Activated CD4-positive, alpha-beta memory T cell treated with anti-CD3 and anti-CD28 coated beads for 36 hours (primary cell): ENCODE results near the gene GLS2. TPM values are rescaled to one million over a fixed set of nuclear protein-coding genes. Genes with fewer than 3 reads are reported as not detected.

Experiments used
- CTCF ChIA-PET: fragments of 350-600 bp; sonication (Branson Sonifier 250); formaldehyde crosslinking; loops from one replicate; lab custom pipeline; 2021; ENCODE audit warnings: antibody characterized with exemption, inconsistent platforms; lab: Charles Lee
- POLR2A ChIA-PET: fragments of 350-600 bp; sonication (Branson Sonifier 250); formaldehyde crosslinking; loops from one replicate; lab custom pipeline; 2021; ENCODE audit warnings: antibody characterized with exemption; lab: Charles Lee
- DNase-seq: peaks from one replicate; pipeline ENCODE4 v3.0.0-alpha.2; 2020
- H3K27ac Mint-ChIP-seq: one replicate; pipeline ENCODE4 v1.8.0; 2021; ENCODE audit warnings: mixed read lengths
- H3K27me3 Mint-ChIP-seq: one replicate; pipeline ENCODE4 v1.8.0; 2021; ENCODE audit warnings: mixed read lengths
- H3K36me3 Mint-ChIP-seq: one replicate; pipeline ENCODE4 v1.8.0; 2021; ENCODE audit warnings: mixed read lengths
- H3K4me1 Mint-ChIP-seq: one replicate; pipeline ENCODE4 v1.8.0; 2021; ENCODE audit warnings: low read depth, mixed read lengths
- H3K4me3 Mint-ChIP-seq: one replicate; pipeline ENCODE4 v1.8.0; 2021; ENCODE audit warnings: mild to moderate bottlenecking, mixed read lengths
- H3K9me3 Mint-ChIP-seq: one replicate; pipeline ENCODE4 v1.8.0; 2021; ENCODE audit warnings: mixed read lengths
- intact Hi-C: fragments of 100-400 bp; cut with micrococcal nuclease; formaldehyde crosslinking; loops from one replicate; pipeline ENCODE4 v1.15.1; 2023
- total RNA-seq, 2 experiments: library from RNA; stranded (reverse); gene quantifications; one replicate each; pipeline ENCODE4 v1.2.3, GENCODE V29; 2021

GLS2 gene
- total RNA-seq, 2 experiments from 2014 or later = 5.5 to 6.1 TPM

DNA sequence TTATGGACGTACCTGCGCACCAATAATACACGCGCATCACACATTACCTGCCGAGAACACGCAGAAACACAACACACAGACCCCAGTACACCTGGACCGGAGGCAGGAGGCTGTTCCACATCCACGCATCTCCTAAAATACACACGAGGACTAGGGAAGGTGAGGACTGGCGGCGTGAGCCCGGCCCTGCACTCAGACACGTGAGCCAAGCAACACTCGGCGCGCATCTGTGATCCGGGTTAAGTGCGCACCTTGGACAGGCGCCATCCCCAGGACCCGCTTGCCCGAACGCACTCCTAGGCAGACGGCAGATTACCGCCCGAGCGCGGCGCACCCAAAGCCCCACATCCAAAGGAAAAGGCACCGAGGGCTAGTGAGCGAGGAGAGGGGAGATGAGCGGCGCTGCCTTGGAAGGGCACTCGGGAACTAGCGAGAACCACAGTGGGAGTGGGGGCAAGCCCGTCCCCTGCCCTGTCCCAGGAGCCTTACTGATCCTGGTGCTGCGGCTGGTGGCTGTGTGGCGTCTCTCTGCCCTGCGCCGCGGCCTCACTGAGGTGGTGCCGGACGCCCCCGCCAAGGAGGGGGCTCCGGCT is 417 bp downstream of the GLS2 start:
- POLR2A ChIA-PET = no interaction called here
- peaks cover 2% of the 10 kb centered on the region for H3K36me3 Mint-ChIP-seq
- peak; percentile 54 for DNase-seq
- H3K27me3 Mint-ChIP-seq = peaks cover 13% of the 10 kb centered on the region
- H3K4me1 Mint-ChIP-seq = peaks cover 19% of the 10 kb centered on the region
- H3K9me3 Mint-ChIP-seq = peaks cover 3% of the 10 kb centered on the region
- H3K4me3 Mint-ChIP-seq = peak overlapping the region; percentile 73
- intact Hi-C loops = loop anchor here (1.0 kb wide), 1 partner anchor 19 kb away; the partner anchor contains the start of gene SPRYD4
- no peak overlapping the region for H3K27ac Mint-ChIP-seq
- CTCF ChIA-PET = interaction anchor here (2.1 kb wide), 1 partner anchor 23 kb away, joined by 6 read pairs; no protein-coding TSS in a partner anchor

DNA sequence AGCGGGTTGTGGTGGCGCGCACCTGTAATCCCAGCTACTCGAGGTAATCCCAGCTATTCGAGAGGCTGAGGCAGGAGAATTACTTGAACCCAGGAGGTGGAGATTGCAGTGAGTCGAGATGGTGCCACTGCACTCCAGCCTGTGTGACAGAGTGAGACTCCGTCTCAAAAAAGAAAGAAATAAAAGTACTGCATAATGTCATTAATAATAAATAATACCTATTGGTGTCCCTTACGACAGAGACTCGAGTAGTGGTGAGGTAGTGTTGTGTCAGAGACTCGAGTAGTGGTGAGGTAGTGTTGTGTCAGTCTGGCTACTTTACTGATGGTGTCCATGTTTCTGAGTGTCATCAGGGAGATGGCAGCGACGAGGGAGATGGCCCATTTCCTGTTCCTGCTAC is 1.3 kb downstream of the GLS2 start:
- Mint-ChIP-seq H3K36me3 (peaks cover 2% of the 10 kb centered on the region), H3K4me3 (no peak overlapping the region), H3K27ac (no peak overlapping the region), H3K4me1 (peaks cover 19% of the 10 kb centered on the region), H3K9me3 (peaks cover 3% of the 10 kb centered on the region), H3K27me3 (peaks cover 11% of the 10 kb centered on the region)
- intact Hi-C loops = loop anchor here (1.0 kb wide), 1 partner anchor 18 kb away; the partner anchor contains the start of gene SPRYD4
- CTCF ChIA-PET = no interaction called here
- DNase-seq = no peak
- POLR2A ChIA-PET = no interaction called here

DNA sequence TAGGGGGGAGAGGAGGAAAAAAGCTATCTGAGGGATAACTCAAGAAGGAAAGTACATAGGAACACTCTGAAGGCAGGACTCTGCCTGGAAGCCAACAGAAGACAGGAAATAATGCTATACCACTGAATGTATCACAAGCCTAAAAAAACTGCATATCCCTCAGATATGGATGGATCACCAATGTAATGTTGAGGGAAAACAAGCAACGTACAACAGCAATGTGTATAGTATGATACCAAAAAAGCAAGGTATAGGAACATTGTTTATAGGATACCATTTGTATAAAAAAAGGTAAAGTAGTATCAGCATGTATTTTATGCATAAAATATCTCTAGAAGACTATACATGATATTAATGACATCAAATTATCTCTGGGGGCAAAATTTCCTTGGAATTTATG is 3.4 kb downstream of the GLS2 start:
- no peak for DNase-seq
- Mint-ChIP-seq H3K27ac (no peak overlapping the region), H3K9me3 (peaks cover 3% of the 10 kb centered on the region), H3K36me3 (peaks cover 2% of the 10 kb centered on the region), H3K4me1 (peaks cover 24% of the 10 kb centered on the region), H3K27me3 (peaks cover 5% of the 10 kb centered on the region), H3K4me3 (no peak overlapping the region)
- intact Hi-C loops = no loop called here
- ChIA-PET CTCF (interaction anchor here (2.7 kb wide), 1 partner anchor 20 kb away, joined by 9 read pairs; no protein-coding TSS in a partner anchor), POLR2A (no interaction called here)

DNA sequence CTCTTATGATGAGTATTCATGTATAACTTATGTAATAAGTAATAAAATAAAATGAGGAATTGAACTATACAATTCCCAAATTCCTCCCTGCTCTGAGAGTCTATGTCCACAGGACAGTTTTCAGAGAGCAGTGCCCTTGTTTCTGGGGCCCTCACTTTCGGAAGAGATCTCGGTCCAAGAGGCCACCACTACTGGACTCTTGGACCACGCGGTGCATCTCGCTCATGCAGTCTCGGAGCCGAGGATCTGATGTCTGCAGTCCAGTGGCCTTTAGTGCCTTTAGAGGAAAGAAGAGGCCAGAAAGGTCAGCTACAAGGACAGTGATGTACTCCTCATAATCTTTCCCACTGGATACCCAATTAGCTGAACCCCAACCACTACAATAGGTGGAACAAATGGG is 8.3 kb downstream of the GLS2 start:
- Mint-ChIP-seq H3K9me3 (no peaks in the 10 kb centered on the region), H3K4me1 (peaks cover 5% of the 10 kb centered on the region), H3K27ac (no peak overlapping the region), H3K4me3 (no peak overlapping the region), H3K27me3 (no peaks in the 10 kb centered on the region), H3K36me3 (no peaks in the 10 kb centered on the region)
- POLR2A ChIA-PET = no interaction called here
- CTCF ChIA-PET = no interaction called here
- DNase-seq = no peak
- intact Hi-C loops = no loop called here

DNA sequence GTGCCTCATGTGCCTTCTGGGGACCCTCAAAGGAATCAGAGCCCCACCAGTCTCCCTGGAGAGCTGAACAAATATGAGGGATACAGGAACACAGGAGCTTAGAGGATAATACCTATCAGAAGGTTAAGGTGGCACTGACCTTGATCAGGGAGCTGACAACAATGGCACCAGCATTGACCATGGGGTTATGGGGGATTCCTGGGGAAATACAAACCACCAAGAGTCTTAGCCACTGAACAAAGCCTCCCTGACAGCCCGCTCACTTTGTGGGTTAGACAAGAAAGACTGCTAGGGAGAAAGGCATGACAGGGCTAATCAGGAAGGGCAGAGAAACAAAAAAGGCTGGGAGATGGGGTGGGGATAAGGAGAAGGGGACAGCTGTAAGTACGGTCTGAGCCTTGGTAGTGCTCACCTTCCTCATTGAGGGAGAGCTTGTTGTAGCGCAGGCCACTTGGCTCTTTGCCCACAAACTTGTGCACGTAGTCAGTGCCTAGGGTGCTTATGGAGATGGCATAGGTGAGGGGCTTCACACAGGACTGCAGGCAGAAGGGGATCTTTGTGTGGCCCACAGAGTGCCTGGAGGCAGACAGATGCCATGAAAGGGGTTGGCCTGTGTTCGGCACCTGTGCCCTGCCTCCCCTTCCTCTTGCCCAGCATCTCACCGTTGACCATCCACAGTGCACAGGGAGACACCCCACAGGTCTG is 10.3 kb downstream of the GLS2 start:
- H3K36me3 Mint-ChIP-seq = peaks cover 9% of the 10 kb centered on the region
- H3K9me3 Mint-ChIP-seq = no peaks in the 10 kb centered on the region
- POLR2A ChIA-PET = no interaction called here
- no peak overlapping the region for H3K27ac Mint-ChIP-seq
- CTCF ChIA-PET = no interaction called here
- peaks cover 8% of the 10 kb centered on the region for H3K4me1 Mint-ChIP-seq
- DNase-seq = no peak
- intact Hi-C loops = no loop called here
- no peak overlapping the region for H3K4me3 Mint-ChIP-seq
- no peaks in the 10 kb centered on the region for H3K27me3 Mint-ChIP-seq

DNA sequence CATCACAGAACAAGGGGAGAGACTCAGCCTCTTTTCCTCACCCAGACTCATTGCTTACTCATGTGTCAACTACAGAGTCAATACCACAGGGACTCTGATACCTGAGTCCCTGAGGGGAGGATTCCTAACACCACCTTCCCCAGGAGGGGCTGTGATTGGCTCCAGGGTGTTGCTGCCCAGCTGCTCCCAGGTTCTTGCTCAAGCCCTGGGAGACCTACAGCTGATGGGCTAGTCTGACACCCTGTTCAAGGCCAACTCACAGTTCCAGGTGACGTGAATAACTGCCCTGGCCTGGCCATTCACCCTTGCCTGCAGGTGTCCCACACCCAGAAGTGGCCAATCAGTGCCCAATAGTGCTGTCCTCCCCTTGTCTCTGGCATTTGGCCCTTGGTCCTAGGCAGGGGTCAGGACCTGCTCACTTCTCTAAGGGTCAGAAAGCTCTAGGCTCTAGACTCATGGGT is 11.0 kb downstream of the GLS2 start:
- no peak overlapping the region for H3K4me3 Mint-ChIP-seq
- H3K36me3 Mint-ChIP-seq = peaks cover 9% of the 10 kb centered on the region
- no peaks in the 10 kb centered on the region for H3K9me3 Mint-ChIP-seq
- CTCF ChIA-PET = no interaction called here
- peaks cover 9% of the 10 kb centered on the region for H3K4me1 Mint-ChIP-seq
- intact Hi-C loops = no loop called here
- POLR2A ChIA-PET = no interaction called here
- DNase-seq = no peak
- no peaks in the 10 kb centered on the region for H3K27me3 Mint-ChIP-seq
- no peak overlapping the region for H3K27ac Mint-ChIP-seq

DNA sequence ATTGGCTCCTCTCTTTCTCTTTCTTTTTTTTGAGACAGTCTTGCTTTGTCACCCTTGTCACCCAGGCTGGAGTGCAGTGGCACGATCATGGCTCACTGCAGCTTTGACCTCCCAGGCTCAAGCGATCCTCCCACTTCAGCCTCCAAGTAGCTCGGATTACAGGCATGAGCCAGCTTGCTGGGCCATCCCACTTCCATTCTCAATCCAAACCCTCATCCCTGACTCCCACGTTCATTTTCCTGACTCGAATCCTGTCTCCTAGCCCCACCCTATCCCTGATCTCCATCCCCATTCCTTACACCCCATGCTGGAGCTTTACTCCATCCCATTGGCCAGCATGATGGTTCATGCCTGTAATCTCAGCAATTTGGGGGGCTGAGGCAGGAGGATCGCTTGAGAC is 11.8 kb downstream of the GLS2 start:
- no peaks in the 10 kb centered on the region for H3K9me3 Mint-ChIP-seq
- peaks cover 9% of the 10 kb centered on the region for H3K36me3 Mint-ChIP-seq
- H3K27me3 Mint-ChIP-seq = no peaks in the 10 kb centered on the region
- intact Hi-C loops = no loop called here
- CTCF ChIA-PET = no interaction called here
- H3K27ac Mint-ChIP-seq = no peak overlapping the region
- H3K4me3 Mint-ChIP-seq = no peak overlapping the region
- peaks cover 17% of the 10 kb centered on the region for H3K4me1 Mint-ChIP-seq
- DNase-seq = no peak
- POLR2A ChIA-PET = no interaction called here

DNA sequence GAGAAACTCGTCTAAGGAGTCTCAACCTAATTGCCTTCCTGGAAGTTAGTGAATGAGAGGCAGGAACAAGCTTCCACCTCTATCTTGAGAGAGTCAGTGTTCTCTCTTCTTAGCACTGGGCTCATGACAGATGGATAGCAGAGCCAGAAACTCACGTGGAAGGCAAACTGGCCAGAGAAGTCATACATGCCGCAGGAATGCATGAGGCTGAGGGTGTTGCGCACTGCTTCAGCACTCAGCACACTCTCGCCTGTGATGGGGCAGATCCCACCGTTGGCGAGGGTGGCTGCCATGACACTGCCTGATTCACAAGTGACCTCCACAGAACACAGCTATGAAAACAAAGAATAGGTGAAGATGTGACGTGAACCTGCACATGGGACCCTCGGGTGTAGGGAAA is 13.6 kb downstream of the GLS2 start:
- peaks cover 26% of the 10 kb centered on the region for H3K4me1 Mint-ChIP-seq
- no peaks in the 10 kb centered on the region for H3K9me3 Mint-ChIP-seq
- no peak overlapping the region for H3K27ac Mint-ChIP-seq
- peaks cover 13% of the 10 kb centered on the region for H3K36me3 Mint-ChIP-seq
- ChIA-PET CTCF (interaction anchor here (0.8 kb wide), 1 partner anchor 59 kb away, joined by 3 read pairs; no protein-coding TSS in a partner anchor), POLR2A (no interaction called here)
- no peaks in the 10 kb centered on the region for H3K27me3 Mint-ChIP-seq
- DNase-seq = no peak
- intact Hi-C loops = no loop called here
- no peak overlapping the region for H3K4me3 Mint-ChIP-seq

DNA sequence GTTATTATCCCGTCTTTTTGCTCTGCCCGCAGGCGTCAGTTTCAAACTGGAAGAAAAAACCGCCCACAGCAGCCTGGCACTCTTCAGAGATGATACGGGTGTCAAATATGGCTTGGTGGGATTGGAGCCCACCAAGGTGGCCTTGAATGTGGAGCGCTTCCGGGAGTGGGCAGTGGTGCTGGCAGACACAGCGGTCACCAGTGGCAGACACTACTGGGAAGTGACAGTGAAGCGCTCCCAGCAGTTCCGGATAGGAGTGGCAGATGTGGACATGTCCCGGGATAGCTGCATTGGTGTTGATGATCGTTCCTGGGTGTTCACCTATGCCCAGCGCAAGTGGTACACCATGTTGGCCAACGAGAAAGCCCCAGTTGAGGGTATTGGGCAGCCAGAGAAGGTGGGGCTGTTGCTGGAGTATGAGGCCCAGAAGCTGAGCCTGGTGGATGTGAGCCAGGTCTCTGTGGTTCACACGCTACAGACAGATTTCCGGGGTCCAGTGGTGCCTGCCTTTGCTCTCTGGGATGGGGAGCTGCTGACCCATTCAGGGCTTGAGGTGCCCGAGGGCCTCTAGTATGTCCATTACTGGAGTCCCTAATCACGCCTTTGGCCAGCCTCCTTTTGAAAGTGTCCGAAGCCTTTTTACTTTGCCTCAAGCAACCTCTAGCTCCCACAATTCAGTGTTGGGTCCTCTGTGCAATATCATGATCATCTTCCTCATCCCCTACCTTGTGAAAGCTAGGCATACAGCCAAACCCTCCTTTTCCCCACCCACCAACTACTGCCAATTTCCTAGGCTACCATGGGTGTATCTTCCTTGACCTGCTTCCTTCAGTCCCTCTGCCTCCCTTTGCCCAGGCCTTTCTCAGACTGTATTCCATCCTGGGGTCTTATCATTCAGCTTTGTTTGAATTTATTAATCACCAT is 18.7 kb downstream of the GLS2 start:
- ChIA-PET POLR2A (interaction anchor here (1.1 to 2.4 kb wide), 3 partner anchors 110 to 170 kb away, joined by 3 to 8 read pairs (median 3); partner anchors contain the start of gene STAT2), CTCF (interaction anchor here (0.6 to 1.6 kb wide), 6 partner anchors 8 to 354 kb away, joined by 3 to 7 read pairs (median 3); partner anchors contain the start of gene ANKRD52)
- peak; percentile 22 for DNase-seq
- no peaks in the 10 kb centered on the region for H3K9me3 Mint-ChIP-seq
- peaks cover 31% of the 10 kb centered on the region for H3K4me1 Mint-ChIP-seq
- no peaks in the 10 kb centered on the region for H3K27me3 Mint-ChIP-seq
- peak overlapping the region; percentile 96 for H3K27ac Mint-ChIP-seq
- intact Hi-C loops = loop anchor here (2.0 to 5.0 kb wide), 3 partner anchors 218 to 350 kb away; partner anchors contain the start of genes NABP2, PTGES3 and ZC3H10
- H3K36me3 Mint-ChIP-seq = peaks cover 13% of the 10 kb centered on the region
- peak overlapping the region; percentile 93 for H3K4me3 Mint-ChIP-seq

DNA sequence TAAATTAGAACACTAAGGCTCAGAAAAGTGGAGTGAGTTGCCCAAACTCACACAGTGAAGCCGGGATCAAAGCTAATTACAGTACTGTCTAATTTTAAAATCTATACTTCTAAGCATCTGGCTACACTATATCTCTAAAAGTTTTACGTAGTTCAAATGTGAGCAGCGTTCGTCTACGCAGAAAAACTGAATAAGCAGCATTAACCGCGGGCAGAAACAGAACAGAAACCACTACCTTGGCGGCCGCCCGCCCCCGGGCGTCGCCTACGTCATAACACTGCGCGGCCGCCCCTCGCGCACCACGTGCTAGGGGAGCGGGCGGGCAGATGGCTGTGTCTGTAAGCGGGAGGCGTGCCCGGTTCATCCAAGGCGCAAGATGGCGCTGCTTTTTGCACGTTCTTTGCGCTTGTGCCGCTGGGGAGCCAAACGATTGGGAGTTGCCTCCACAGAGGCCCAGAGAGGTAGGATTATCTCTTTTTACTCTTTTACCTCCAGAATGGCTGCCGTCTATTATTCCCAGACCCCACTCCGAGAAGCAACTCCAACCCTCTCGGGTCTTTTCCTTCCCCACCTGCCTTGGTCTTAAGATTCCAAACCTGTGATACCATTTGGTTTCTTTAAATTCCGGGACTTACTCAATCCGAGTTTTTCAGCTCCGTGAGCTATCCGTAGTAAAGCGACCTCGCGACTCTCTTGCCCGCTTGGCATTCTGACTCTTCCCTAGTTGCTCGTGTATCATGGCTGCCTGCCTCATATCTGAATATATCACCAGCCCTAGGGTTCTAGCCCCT is 19.6 kb downstream of the GLS2 start, which contains the start of gene SPRYD4:
Gene SPRYD4, plus strand, starts transcription at position 363 of the 791 bp plus-strand sequence. Its CDS starts 14 bp downstream, at position 377.
- POLR2A ChIA-PET = interaction anchor here (0.6 to 2.4 kb wide), 3 partner anchors 19 to 109 kb away, joined by 3 to 8 read pairs (median 7); partner anchors contain the start of genes STAT2 and TIMELESS
- no peaks in the 10 kb centered on the region for H3K27me3 Mint-ChIP-seq
- peaks cover 31% of the 10 kb centered on the region for H3K4me1 Mint-ChIP-seq
- H3K9me3 Mint-ChIP-seq = no peaks in the 10 kb centered on the region
- CTCF ChIA-PET = interaction anchor here (0.6 to 1.1 kb wide), 4 partner anchors 19 to 354 kb away, joined by 3 to 5 read pairs (median 4); partner anchors contain the start of gene TIMELESS
- peak within 1 kb of the TSS; percentile 96 for H3K27ac Mint-ChIP-seq
- H3K4me3 Mint-ChIP-seq = peak within 1 kb of the TSS; percentile 93
- H3K36me3 Mint-ChIP-seq = peaks cover 11% of the 10 kb centered on the region
- peak; percentile 96 for DNase-seq
- intact Hi-C loops = loop anchor here (1.0 to 5.0 kb wide), 11 partner anchors 19 to 350 kb away; partner anchors contain the start of genes COQ10A, CS, NABP2 and PAN2

DNA sequence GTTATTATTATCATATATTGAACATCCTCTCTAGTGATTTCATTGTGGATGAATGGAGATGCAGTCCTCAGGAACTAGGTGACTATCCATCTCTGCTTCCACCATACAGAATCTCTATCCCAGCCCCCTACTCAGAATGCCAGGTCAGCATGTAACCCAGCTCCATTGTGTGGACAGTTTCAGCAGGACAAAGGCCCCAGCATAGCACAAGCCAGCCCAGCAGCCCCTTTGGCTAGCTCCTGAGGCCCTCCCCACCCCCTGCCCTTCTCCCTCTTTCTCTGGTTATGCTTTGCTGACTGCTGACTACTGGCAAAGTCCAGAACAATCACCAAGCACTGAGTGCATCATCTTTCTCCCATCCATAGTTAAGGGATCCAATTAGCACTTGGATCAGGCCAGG is 25.4 kb downstream of the GLS2 start:
- H3K27ac Mint-ChIP-seq = no peak overlapping the region
- intact Hi-C loops = no loop called here
- no peak overlapping the region for H3K4me3 Mint-ChIP-seq
- H3K27me3 Mint-ChIP-seq = no peaks in the 10 kb centered on the region
- H3K36me3 Mint-ChIP-seq = no peaks in the 10 kb centered on the region
- peaks cover 7% of the 10 kb centered on the region for H3K4me1 Mint-ChIP-seq
- H3K9me3 Mint-ChIP-seq = no peaks in the 10 kb centered on the region
- DNase-seq = no peak
- ChIA-PET CTCF (interaction anchor here (0.8 to 3.0 kb wide), 5 partner anchors 13 to 273 kb away, joined by 3 to 39 read pairs (median 12); partner anchors contain the start of genes CNPY2, SMARCC2 and TIMELESS), POLR2A (no interaction called here)
